GM18861 (cell line): Measurements from ENCODE around the gene RAB31.

Source experiments
- ATAC-seq: cut with Tn5 transposase; IDR thresholded peaks from one replicate; pipeline ENCODE4 v1.9.1; 2021; ENCODE audit not compliant: unreplicated experiment

The RAB31 gene

DNA sequence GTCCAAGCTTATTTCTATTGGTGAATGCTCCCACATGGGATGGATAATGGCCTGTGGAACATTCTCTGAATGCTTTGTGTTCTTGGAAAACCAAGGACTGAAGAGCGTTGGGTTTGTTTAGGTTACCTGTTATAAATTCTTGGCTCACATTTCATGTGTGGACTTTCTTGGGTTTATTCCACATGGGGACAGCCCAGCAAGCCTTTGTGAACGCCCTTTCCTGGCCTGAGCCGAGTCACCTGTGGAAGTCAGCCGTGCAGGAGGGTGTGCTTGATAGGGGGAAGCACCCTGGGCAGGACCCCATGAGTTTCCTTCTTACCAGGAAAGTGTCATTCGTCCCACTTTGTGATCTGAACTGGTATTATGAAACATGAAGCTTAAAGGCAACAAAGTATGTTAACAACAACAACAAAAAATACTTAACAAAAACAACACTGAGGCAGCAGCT lies 4.1 kb downstream of the RAB31 start:
- ATAC-seq: no peak

DNA sequence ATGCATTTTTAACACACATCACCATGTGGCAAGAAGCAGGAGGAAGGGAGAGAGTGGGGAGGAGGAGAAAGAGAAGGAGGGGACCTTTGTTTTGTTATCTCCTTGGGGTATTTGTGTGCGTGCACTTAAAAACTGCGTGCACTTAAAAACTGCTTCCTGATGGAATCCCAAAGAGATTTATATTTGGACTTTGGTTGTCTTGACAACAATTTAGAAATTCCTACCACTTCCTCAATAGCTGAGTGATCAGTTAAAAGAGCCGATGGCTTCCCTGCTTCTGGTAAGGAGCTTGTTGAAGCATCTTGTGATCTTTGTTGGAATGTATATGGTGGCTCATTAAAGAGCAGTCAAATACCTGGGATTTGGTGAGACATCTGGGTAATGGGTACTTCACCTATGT lies 4.5 kb downstream of the RAB31 start:
- no peak for ATAC-seq

DNA sequence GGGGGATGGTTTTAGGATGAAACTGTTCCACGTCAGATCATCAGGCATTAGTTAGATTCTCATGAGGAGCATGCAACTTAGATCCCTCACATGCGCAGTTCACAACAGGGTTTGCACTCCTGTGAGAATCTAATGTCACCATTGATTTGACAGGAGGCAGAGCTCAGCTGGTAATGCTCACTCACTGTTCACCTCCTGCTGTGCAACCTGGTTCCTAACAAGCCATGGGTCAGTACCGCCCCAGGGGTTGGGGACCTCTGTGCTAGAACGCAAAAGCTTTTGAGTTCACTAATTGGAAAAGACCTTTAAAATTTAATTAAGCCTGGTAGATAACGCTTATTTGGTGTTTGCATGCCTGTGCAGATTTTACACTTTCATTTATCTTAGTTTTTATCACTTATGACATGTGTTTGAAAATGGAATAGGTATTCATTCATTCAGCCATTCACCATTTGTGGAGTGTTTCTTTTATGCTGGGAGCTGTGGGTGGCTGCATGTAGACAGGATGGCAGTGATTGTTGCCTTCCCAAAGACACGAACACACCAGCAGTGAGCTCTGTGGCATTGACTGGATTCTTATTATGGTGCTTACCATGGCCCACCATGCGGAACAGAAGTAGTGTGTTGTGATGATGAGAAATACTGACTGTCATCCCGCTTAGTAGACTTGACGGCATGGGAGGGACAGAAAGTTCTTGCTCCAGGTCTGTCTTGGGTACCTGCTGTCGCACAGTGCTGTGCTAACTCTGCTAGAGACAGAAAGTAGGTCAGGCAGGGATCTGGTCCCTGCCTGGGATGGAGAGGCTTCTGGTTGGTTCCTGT lies 6.4 kb downstream of the RAB31 start:
- ATAC-seq: no peak

DNA sequence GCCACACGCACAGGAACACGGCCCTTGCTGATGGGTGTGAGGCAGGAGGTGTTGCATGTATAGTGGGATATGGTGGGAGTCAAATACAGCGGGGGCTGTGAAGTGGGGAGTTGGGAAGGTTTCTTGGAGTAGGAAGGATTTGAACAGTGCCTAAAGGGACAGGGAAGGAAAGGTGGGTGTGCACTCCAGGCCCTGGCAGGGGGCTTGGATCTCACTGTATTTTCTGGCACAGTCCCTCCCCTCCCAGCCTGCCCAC lies 6.9 kb downstream of the RAB31 start:
- ATAC-seq: no peak

DNA sequence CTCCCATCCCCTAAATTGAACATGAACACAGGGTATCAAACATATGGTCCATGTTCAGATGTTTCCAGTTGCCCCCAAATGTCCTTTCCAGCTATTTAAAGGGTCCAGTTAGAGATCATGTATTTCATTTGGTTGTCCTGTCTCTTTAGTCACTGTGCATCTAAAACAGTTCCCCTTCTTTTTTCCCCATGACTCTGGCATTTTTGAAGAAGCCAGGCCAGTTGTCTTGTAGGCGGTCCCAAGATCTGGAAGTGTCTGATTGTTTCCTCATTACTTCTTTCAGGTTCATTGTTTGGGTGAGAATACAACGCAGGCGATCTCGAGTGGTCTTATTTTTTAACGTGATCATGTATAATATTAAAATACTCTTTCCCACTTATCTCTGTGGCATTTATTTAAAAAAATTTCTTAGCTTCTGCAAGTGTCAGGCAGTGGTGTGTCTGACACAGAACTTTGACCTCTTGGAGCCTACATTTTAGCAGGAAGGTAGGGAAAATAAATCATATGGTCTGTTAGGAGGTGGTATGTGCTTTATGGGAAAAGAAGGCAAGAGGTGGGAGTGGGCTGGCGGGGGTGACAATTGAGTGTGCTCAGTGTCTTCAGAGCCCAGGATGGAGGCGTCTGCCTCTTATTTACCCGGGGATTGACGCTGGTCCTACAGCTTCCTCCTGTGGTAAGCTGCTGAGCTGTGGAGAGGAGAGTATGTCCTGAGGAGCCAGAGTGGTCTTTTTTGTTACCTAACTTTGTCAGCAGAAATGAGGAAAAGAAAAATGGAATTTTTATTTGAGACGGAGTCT lies 8.1 kb downstream of the RAB31 start:
- no peak for ATAC-seq

DNA sequence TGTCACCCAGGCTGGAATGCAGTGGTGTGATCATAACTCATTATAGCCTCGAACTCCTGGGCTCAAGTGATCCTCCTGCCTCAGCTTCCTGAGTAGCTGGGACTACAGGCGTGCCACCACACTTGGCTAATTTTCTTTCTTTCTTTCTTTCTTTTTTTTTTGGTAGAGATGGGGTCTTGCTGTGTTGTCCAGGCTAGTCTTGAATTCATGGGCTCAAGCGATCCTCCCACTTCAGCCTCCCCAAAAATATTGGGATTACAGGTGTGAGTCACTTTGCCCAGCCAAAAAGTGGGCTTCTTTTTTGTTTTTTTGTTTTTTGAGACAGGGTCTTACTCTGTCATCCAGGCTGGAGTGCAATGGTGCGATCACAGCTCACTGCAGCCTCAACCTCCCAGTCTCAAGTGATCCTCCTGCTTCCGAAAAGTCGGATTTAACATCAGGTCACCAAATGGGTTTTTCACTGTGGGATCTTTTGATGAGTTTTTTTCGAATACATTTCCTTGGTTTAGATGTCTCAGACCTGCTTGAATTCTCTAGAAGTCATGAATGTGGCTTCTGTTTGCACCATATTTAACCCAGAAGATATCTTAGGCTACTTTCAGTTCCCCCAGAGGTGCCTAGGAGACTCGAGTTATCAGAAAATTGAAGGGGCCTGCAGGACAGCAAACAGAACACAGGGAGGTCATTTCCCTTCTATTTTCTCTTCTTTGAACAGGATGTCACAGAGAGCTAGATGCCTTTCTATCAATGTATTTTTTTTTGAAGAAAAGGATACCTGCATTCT lies 8.9 kb downstream of the RAB31 start:
- ATAC-seq: no peak

DNA sequence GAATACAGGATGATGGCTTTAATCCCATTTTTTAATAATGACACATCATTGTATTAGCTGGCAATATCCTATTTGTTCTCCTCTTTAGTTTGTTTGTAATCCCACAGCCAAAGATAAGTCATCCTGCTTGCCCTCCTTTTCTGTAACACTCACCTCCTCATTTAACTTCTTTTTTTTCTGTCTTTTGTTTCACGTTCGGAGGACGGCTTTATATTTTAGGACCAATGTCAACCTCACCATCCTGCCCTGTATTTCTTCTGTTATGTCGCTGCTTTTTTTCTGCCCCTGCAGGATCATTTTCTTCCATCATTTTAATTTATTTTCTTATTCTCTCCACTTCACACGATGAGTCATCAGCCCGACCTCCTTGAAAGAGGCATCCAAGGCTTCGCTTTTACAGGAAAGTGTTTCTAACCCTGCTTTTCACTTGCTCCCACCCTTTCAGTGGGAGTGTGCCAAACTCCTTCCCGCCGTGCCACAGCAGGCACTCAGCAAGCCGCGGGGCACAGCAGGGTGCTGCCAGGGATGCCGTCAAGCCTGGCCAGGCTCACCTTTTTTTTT lies 11.4 kb downstream of the RAB31 start:
- no peak for ATAC-seq

DNA sequence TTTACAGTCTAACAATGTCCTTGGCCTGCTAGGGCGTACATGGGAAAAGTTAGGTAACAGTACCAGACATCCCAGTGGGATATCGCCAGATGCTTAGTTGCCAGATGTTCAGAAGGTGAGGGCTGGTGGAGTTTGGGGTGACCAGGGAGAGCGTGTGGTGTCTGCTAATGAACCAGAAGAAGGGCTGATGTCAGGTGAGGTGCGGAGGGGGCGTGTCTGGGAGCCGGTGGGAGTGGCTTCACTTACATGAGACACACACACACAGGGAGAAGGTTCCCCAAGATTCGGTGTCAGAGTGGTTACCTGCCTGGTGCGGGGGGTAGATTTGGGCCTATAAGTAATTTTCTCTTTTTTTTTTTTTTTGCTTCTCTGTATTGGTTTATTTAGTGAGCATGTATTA lies 12.2 kb downstream of the RAB31 start:
- no peak for ATAC-seq

DNA sequence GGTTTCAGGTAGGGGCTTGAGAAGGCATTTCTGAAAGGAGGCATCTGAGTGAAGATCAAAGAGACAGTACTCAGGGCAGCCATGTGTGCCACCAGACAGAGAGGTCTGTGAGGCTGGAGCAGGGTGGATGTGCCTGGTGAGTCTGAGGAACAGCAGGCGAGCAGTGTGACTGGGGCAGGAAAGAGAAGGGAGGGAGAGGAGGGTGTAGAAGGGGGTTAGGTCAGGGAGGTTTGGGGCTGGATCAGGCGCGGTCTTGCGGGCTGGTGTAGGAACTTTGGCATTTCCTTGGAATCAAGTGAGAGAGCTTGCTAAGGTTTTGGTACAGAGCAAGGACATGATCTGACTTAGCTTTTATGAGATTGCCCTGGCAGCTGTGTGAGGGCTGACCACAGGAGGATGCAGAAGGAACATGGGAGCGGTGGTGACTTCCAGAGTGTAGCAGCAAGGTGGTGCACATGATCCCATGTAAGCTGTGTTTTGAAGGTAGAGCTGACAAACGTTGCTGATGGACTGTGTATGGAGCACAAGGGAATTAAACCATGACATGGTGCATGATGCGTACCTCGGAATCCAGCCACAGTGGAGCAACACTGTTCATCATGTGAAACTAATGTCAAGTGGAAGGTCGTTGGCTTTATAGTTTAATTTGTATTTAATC lies 13.9 kb downstream of the RAB31 start:
- no peak for ATAC-seq

DNA sequence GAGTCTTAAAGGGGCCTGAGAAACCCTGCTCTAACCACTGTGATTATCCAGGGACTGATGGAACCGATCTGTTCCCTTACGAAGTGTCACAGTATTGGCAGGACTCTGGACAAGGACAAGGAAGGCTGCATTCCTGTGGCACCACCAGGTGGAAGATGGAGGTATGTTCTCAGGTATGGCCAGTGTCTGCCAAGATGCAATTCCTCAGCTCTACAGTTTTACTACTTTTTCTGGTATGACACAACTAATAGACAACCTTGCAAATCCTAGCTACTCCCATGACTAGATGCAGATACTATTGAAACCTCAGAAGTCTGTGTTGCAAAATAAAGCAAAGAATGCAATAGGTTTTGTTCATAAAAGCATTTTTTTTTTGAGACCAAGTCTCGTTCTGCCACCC lies 14.6 kb downstream of the RAB31 start:
- no peak for ATAC-seq

DNA sequence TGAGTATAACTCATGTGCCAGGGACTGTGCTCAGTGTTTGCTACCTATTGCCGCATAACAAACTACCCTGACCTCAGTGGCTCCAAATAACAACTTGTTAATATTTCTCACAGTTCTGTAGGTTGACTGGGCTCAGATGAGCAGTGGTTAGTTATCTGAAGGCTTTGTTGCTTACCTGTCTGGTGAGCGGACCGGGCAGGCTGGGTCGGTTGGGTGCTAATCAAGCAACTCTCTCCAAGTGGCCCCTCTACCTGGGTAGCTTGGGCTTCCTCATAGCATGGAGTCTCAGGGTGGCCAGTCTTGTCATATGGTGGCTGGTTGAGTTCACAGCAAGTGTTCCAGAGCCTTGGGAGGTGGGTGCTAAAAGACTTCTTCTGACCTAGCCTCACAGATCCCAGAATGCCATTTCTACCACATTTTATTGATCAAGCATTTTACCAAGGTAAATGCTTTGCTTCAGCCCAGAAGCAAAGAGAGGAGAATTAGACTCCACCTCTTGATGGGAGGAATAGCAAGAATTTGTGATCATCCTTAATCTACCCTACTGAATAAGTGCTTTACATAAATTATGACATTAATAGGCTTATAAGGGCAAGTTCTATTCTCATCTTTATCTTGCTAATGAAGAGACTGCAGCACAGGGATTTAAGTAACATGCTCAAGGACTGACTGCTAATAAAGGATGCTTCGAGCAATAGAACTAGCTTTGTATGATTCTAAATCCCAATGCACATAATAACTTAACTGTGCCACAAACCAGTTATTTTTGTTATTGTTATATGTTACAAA lies 16.9 kb downstream of the RAB31 start:
- ATAC-seq: no peak

DNA sequence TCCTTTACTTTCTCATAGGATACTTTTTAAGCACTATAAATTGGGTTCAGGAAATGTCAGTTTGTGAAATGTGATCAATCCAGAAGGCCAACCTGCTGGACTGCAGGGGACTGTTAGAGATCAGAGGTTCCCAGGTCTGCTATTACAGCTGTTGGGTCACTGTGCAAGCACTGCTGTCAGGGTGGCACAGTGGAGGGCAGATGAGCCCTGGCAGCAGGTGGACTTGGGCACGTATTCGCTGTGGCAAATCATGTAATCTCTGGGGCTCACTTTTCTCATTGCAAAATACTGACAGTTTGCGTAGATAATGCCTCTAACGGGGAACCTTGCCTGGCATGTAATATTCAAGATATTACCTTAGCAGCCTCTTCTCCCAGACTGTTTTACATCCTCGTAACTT lies 18.1 kb downstream of the RAB31 start:
- ATAC-seq: no peak

DNA sequence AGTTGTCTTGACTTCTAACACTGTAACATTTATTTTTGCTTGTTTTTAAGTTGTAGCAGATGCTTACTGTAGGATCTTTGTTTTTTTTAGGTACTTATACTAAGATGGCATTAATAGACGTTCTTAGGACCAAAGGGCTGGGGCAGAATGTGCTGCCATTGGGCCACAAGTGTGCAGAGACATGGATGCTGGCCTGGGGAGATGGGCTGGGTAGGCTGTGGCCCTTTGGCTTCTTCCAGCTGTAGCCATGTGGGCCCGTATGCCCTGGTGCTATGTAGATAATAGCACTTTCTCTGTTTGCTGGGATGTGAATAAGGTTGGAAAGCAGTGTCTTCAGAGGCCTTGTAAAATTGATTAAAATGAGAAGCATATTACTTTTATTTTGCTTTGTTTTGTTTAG lies 18.8 kb downstream of the RAB31 start:
- ATAC-seq: no peak

DNA sequence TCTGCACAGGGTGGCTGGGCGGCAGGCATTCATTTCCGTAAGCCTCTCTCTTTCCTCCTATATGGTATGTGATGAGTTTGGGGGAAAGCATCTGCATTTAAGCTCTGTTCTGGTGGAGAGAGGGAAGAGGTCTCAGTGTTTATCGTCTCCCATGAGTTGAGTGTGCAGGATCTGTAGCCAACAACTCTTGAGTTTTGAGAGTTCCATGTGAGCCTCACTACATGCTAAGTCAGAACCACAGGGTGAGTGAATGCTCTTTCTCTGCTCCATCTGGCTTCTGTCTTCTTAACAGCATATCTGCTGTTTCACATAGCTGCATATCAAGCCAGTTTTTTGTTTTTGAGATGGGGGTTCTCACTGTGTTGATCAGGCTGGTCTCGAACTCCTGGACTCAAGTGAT lies 22.7 kb downstream of the RAB31 start:
- no peak for ATAC-seq

DNA sequence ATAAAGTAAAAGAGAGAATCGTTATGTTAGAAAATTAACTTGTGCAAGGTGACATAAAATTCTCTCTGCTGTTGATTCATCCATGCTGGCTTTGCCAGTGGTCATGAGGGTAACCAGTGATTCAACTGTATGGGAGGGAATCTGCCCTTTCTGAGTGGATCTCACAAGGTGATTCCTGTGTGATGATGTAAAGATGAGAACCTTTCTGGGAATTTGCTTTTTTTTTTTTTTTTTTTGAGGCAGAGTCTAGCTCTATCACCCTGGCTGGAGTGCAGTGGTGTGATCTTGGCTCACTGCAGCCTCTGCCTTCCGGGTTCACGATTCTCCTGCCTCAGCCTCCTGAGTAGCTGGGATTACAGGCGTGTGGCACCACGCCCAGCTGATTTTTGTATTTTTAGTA lies 23.3 kb downstream of the RAB31 start:
- ATAC-seq: no peak

DNA sequence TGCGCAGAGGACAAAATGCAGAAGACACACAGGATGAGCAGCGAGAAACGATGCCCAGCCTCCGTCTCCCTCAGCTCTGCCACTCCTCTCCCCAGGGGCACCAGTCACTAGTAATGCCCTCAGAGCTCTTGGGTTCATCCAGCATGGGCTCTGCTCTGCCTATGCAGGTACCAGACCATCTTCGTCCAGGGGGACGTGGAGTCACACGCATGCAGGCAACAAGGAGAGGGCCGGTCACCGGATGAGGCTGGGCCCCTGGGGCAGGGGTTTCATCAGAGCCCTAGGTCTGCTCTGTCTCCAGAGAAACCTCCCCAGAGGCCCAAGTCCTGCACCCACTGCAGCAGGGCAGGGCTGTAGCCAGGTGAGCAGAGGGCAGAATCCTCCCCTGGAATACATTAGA lies 23.9 kb downstream of the RAB31 start:
- ATAC-seq: no peak

DNA sequence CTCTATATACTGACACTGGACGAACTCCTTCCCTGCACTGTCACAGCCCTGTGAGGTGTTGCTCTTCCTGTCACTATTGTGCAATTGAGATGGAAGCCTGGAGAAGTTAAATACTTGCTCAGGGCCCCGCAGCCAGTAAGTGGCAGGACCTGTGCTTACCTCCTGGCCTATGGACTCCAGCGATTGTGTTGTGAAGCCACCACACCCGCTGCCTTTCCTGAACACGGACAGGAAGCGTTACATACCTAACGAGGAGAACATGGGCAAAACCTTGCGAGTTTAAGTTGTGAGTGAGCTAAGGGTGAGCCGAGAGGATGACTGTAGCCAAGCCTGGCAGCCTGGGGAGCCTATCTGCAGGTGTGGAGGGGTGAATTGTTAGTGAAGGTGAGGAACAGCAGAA lies 26.1 kb downstream of the RAB31 start:
- no peak for ATAC-seq

DNA sequence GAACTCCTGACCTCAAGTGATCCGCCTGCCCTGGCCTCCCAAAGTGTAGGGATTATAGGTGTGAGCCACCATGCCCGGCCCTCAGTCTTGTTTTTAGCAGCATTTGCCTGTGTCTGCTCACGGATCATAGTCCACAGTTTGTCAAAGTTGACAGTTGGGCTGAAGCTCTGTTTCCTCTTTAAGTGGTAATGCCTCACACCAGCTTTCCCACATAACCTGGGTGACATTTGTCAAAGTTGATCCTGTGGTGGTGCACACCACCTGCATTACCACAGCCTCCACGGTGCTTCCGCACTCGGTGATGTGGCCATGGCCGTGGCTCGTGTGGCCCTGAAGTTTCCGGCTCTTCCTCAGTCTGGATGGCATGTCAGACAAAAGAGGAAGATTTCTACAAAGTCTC lies 27.1 kb downstream of the RAB31 start:
- no peak for ATAC-seq

DNA sequence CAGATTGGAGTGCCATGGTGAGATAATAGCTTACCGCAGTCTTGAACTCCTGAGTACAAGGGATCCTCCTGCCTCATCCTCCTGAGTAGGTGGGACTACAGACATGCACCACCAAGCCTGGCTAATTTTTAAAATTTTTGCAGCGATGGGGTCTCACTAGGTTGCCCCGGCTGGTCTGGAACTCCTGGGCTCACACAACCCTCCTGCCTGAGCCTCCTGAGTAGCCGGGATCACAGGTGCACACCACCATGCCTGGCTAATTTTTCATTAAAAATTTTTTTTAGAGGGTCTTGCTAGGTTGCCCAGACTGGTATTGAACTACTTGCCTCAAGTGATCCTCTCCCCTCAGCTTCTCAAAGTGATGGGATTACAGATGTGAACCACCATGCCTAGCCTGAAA lies 27.8 kb downstream of the RAB31 start:
- ATAC-seq: no peak

DNA sequence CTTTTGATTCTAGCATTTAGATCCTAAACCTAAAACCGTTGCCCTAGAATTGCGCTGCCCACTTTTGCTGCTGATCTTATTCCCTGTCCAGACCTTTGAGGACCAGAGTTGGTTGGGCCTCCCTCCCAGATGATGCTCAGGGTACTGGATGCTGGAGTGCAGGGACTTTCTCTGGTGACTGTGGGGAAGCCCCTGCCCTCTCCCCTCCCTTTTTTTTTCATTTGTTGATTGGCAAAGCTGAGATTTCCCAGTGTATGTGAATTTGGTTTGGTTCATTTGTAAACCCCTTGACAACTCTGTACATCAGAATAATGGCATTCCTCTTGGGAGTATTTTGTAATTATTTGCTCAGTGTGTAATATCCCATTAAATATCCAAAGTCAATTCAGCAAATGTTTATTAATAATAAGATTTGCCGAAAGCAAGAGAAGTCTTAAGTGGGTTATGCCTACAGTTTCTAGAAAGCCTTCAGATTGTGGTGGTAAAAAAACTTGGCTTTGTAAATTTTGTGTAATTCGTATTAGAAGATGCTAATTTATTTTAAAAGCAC lies 28.3 kb downstream of the RAB31 start:
- ATAC-seq: no peak
